Measurements from ENCODE around the gene KCNK5. TPM values are rescaled to one million over a fixed set of nuclear protein-coding genes. Genes with fewer than 3 reads are reported as not detected.

KCNK5 gene, protein sequence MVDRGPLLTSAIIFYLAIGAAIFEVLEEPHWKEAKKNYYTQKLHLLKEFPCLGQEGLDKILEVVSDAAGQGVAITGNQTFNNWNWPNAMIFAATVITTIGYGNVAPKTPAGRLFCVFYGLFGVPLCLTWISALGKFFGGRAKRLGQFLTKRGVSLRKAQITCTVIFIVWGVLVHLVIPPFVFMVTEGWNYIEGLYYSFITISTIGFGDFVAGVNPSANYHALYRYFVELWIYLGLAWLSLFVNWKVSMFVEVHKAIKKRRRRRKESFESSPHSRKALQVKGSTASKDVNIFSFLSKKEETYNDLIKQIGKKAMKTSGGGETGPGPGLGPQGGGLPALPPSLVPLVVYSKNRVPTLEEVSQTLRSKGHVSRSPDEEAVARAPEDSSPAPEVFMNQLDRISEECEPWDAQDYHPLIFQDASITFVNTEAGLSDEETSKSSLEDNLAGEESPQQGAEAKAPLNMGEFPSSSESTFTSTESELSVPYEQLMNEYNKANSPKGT
- total RNA-seq (2022; extraction: Qiagen RNA extraction) = 1.2 to 1.4 TPM (median 1.3 TPM) in 5 replicates

DNA sequence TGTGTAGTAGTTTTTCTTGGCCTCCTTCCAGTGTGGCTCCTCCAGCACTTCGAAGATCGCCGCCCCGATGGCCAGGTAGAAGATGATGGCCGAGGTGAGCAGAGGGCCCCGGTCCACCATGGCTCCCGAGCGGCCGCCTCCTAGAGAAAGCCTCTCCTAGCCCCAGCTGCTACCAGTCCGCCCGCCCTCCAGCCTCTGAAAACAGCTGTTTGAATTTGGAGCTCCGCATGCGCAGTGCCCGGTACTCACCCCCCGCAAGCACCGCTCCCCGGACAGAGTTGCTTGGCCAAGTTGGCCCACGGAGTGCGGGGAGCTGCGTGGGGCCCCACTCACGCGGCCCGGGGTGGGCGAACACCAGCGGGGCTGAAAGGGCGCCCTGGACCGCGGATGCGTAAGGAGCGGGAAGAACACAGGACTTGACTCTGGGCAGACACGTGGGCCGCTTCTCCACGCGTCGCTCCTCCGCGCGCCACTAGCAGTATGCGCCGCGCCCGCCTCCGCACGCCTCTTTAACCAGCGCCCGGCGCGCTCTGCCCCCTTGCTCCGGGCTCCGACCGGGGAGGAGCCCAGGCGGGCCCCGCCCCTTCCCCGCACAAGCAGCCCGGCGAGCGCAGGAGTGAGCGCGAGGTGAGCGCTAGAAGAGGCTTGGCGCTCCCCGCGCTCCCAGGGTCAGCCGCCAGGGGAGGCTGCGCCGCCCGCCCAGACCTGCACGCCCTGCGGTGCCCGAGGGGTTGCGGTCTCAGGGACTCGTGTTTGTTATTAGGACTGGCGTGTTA is at the start of gene KCNK5:
Gene KCNK5, minus strand, starts transcription at position 484 of the 776 bp plus-strand sequence. Its CDS starts 364 bp downstream, at position 120.

Other genes with a start within 250 kb of the KCNK5 start
- not detected in 5 replicates for gene GLP1R, start 180.7 kb downstream of the KCNK5 start, total RNA-seq (2022; extraction: Qiagen RNA extraction)
- gene SAYSD1, start 114.3 kb downstream of the KCNK5 start, total RNA-seq (2022; extraction: Qiagen RNA extraction) = 5.5 to 6.1 TPM (median 5.9 TPM) in 5 replicates
- gene KCNK17, start 84.9 kb upstream of the KCNK5 start, total RNA-seq (2022; extraction: Qiagen RNA extraction) = not detected in 5 replicates
- gene KCNK16, start 93.2 kb upstream of the KCNK5 start, total RNA-seq (2022; extraction: Qiagen RNA extraction) = not detected in 5 replicates